Kidney (tissue), 14 donors: Measurements from ENCODE around the gene TCIRG1. TPM values are rescaled to one million over a fixed set of nuclear protein-coding genes. Genes with fewer than 3 reads are reported as not detected.
A peak's percentile ranks its signal among the peaks of the same experiment; 100 is the strongest.

ENCODE experiments used
- DNase-seq, 5 donors: peaks; one replicate each; pipeline ENCODE4 v3.0.0-alpha.2; 2013 to 2020
- FAIRE-seq: peaks from 2 replicates; lab custom pipeline; 2012; peaks lifted over from hg19 to GRCh38; lab: Jason Lieb, UNC
- H3K27ac ChIP-seq, 2 donors: one replicate each; pipeline ENCODE4 v1.7.0; 2013; ENCODE audit warnings: low read depth in 2 of 2, low read length in 2 of 2, inconsistent platforms in 1 of 2
- H3K27me3 ChIP-seq: one replicate; pipeline ENCODE4 v1.7.1; 2013; ENCODE audit warnings: low read length, inconsistent platforms; ENCODE audit not compliant: control insufficient read depth, insufficient read depth
- H3K36me3 ChIP-seq, 3 donors: one replicate each; pipeline versions ENCODE4 v1.7.0 to v1.7.1; 2013; ENCODE audit warnings: low read length in 3 of 3, control low read depth in 1 of 3, inconsistent platforms in 1 of 3; ENCODE audit not compliant: insufficient read depth in 3 of 3, control insufficient read depth in 2 of 3
- H3K4me1 ChIP-seq, 3 donors: one replicate each; pipeline versions ENCODE4 v1.7.0 to v1.7.1; 2013; ENCODE audit warnings: low read length in 3 of 3, inconsistent platforms in 1 of 3, low read depth in 1 of 3; ENCODE audit not compliant: control insufficient read depth in 2 of 3, insufficient read depth in 2 of 3
- H3K4me3 ChIP-seq, 3 donors: one replicate each; pipeline versions ENCODE4 v1.7.0 to v1.8.1; 2013; ENCODE audit warnings: low read length in 3 of 3, control low read depth in 1 of 3, inconsistent platforms in 1 of 3
- H3K9ac ChIP-seq, 3 donors: one replicate each; pipeline versions ENCODE4 v1.7.0 to v1.7.1; 2013; ENCODE audit warnings: low read length in 3 of 3, control low read depth in 1 of 3, inconsistent platforms in 1 of 3
- H3K9me3 ChIP-seq, 3 donors: one replicate each; pipeline versions ENCODE4 v1.7.0 to v1.7.1; 2013; ENCODE audit warnings: low read length in 3 of 3, control low read depth in 1 of 3, inconsistent platforms in 1 of 3; ENCODE audit not compliant: control insufficient read depth in 2 of 3, insufficient read depth in 1 of 3
- CTCF ChIP-seq: IDR thresholded peaks from 3 replicates; pipeline ENCODE4 v1.5.1; 2012; ENCODE audit warnings: mild to moderate bottlenecking, moderate library complexity, borderline replicate concordance; ENCODE audit not compliant: insufficient read depth; ENCODE audit errors: extremely low read depth
- intact Hi-C: fragments of 100-400 bp; cut with DNase I; formaldehyde crosslinking; loops from one replicate; pipeline ENCODE4 v1.11.1; 2022
- polyA plus RNA-seq: library from polyadenylated mRNA; stranded (reverse); fragments of 350-450 nt; fragmentation: Illumina TruSeq; extraction: RNeasy Lipid Tissue Mini Kit (QIAGEN cat#74804); gene quantifications from one replicate; pipeline ENCODE4 v1.2.3, GENCODE V29; 2014; ENCODE audit warnings: low read depth, low replicate concordance; ENCODE audit not compliant: insufficient read depth
- total RNA-seq: library from RNA; stranded (reverse); fragmentation: NEBNext Ultra II Directional; extraction: Animal tissue kit (Norgen Biotek cat#: 25700); gene quantifications from one replicate; pipeline ENCODE4 v1.2.1, GENCODE V29; 2021
- donor health status: control.
- donor health status: control.
- donor health status: control.
- donor health status: control.
- donor health status: control.
- donor health status: DM: yes; HTN: yes; CAD: no.
- donor health status: Normal renal cell carcinoma (clear cell type).

The TCIRG1 gene
- total and polyA plus RNA-seq, 2 donors from 2014 or later: 36.3 to 97.1 TPM

GRCh38 chr11:68025047-68025446 lies 13.8 kb upstream of the TCIRG1 start:
- intact Hi-C loops: no loop called here
- Histone ChIP-seq H3K27ac (no peak overlapping the region), H3K9ac (no peak overlapping the region), H3K9me3 (no peaks in the 10 kb centered on the region), H3K4me3 (no peak overlapping the region), H3K36me3 (no peaks in the 10 kb centered on the region), H3K4me1 (peaks cover 0 to 5% (median 4%) of the 10 kb centered on the region in 3 donors), H3K27me3 (no peaks in the 10 kb centered on the region)
- DNase-seq: no peak
- no peak for TF ChIP-seq CTCF
- FAIRE-seq: no peak

- intact Hi-C loops: no loop called here
- H3K27ac ChIP-seq: no peak overlapping the region
- no peaks in the 10 kb centered on the region for H3K27me3 ChIP-seq
- H3K4me1 ChIP-seq: peaks cover 0 to 6% (median 4%) of the 10 kb centered on the region in 3 donors
- no peak overlapping the region for H3K9ac ChIP-seq
- H3K36me3 ChIP-seq: no peaks in the 10 kb centered on the region
- no peaks in the 10 kb centered on the region for H3K9me3 ChIP-seq
- peak in 1 of 5 donors; percentile 77 for DNase-seq
- TF ChIP-seq CTCF: no peak
- no peak overlapping the region for H3K4me3 ChIP-seq
- FAIRE-seq: no peak
These were observed 12.3 kb upstream of the TCIRG1 start for GRCh38 chr11:68026391-68027105.

GRCh38 chr11:68027667-68028066 lies 11.2 kb upstream of the TCIRG1 start:
- Histone ChIP-seq H3K27me3 (no peaks in the 10 kb centered on the region), H3K27ac (no peak overlapping the region), H3K4me3 (no peak overlapping the region), H3K9me3 (no peaks in the 10 kb centered on the region), H3K36me3 (peaks cover 0 to 3% (median 1%) of the 10 kb centered on the region in 3 donors), H3K4me1 (peaks cover 0 to 17% (median 10%) of the 10 kb centered on the region in 3 donors), H3K9ac (no peak overlapping the region)
- FAIRE-seq (no peak), DNase-seq (no peak)
- TF ChIP-seq CTCF: no peak
- intact Hi-C loops: no loop called here
